H1 (cell line): ENCODE measurements around the gene GSTO1. TPM values are rescaled to one million over a fixed set of nuclear protein-coding genes. Genes with fewer than 3 reads are reported as not detected.

ENCODE experiments used
- CHD7 ChIP-seq: fragments of 300-600 bp; sonication (generic); IDR thresholded peaks from 2 replicates; pipeline ENCODE4 v1.7.1; 2012; ENCODE audit warnings: low read length, moderate library complexity, mild to moderate bottlenecking, inconsistent platforms; ENCODE audit not compliant: insufficient replicate concordance
- CREB1 ChIP-seq: IDR thresholded peaks from 2 replicates; pipeline ENCODE4 v1.6.1; 2012; ENCODE audit warnings: inconsistent platforms
- E2F6 ChIP-seq: IDR thresholded peaks from 2 replicates; pipeline ENCODE4 v1.6.1; 2012; ENCODE audit warnings: inconsistent platforms
- HDAC2 ChIP-seq, 2 experiments: fragments of 300-600 bp in 1 of 2; sonication (generic) in 1 of 2; IDR thresholded peaks; 2 replicates each; pipeline ENCODE4 v1.6.1; 2011 to 2012; ENCODE audit warnings: low read depth in 2 of 2, low read length in 2 of 2, mild to moderate bottlenecking in 2 of 2, moderate library complexity in 2 of 2, borderline replicate concordance in 1 of 2, inconsistent platforms in 1 of 2
- RBBP5 ChIP-seq: IDR thresholded peaks from 2 replicates; pipeline ENCODE4 v1.7.1; 2012; ENCODE audit warnings: low read depth, mild to moderate bottlenecking, inconsistent platforms, low read length, moderate library complexity, borderline replicate concordance
- SP1 ChIP-seq: IDR thresholded peaks from 2 replicates; pipeline ENCODE4 v1.6.1; 2011; ENCODE audit warnings: low read depth, low read length
- SP2 ChIP-seq: IDR thresholded peaks from 2 replicates; pipeline ENCODE4 v1.6.1; 2012; ENCODE audit warnings: mild to moderate bottlenecking, low read length, inconsistent platforms
- TAF1 ChIP-seq: IDR thresholded peaks from 2 replicates; pipeline ENCODE4 v1.6.1; 2011; ENCODE audit warnings: mild to moderate bottlenecking, low read depth, low read length
- TAF7 ChIP-seq: optimal IDR thresholded peaks from 2 replicates; pipeline ENCODE3; 2011; ENCODE audit warnings: low read depth, mild to moderate bottlenecking, inconsistent platforms, low read length, moderate library complexity, borderline replicate concordance
- polyA plus RNA-seq, 7 experiments: library from polyadenylated mRNA; depleted of rRNA in 3 of 7; stranded (reverse) in 5 of 7; unstranded in 2 of 7; fragments of >200 nt in 5 of 7; fragments of 200-250 nt in 2 of 7; gene quantifications; 1 replicate in 5 of 7; 2 replicates in 1 of 7; 4 replicates in 1 of 7; pipeline versions ENCODE4 v1.2.1 to v1.2.3, GENCODE V29; 2011 to 2013; ENCODE audit warnings: missing spikeins in 2 of 7, mixed read lengths in 2 of 7
- total RNA-seq: library from RNA; stranded (reverse); fragmentation: NEBNext Ultra II Directional; extraction: Animal tissue kit (Norgen Biotek cat#: 25700); gene quantifications from 2 replicates; pipeline ENCODE4 v1.2.1, GENCODE V29; 2021

The GSTO1 gene
- total and polyA plus RNA-seq, 2 of the 8 experiments (the other 6 are each of a cell fraction or from before 2014, with no cell fraction given), result 22.4 to 32.5 TPM

- TF ChIP-seq CHD7, result no peak
- peak; percentile 55 to 68; a peak in 1 of 4 replicates for TF ChIP-seq HDAC2 (IDR thresholded peaks at IDR 0.05; ENCODE audit: borderline replicate concordance in 1 of 2, low read depth in 2 of 2, low read length in 2 of 2)
- peak; percentile 61 for TF ChIP-seq E2F6
- TF ChIP-seq SP1, result peak; percentile 96
- peak; percentile 31; the same call in 1 of the 2 replicates for TF ChIP-seq CREB1
- TF ChIP-seq RBBP5, result peak; percentile 94; the same call in 1 of the 2 replicates
- TF ChIP-seq TAF1, result peak; percentile 55; the same call in 1 of the 2 replicates
- TF ChIP-seq SP2, result peak; percentile 15; the same call in 1 of the 2 replicates
- TF ChIP-seq TAF7, result no peak
These were observed 22.7 kb upstream of the GSTO1 start, which contains the start of gene CFAP43 (continued) for GRCh38 chr10:104231784-104232612.
